OCI-LY1 (cell line): ENCODE measurements around the gene CELSR3.
A peak's percentile ranks its signal among the peaks of the same experiment; 100 is the strongest.

ENCODE experiments used
- H2AFZ ChIP-seq: fragments of 200-600 bp; sonication (generic), shearing (Covaris generic); 2 replicates; pipeline ENCODE4 v1.6.0; 2014; ENCODE audit warnings: antibody characterized with exemption, mild to moderate bottlenecking, low read length
- H3F3A ChIP-seq: fragments of 200-600 bp; sonication (generic), shearing (Covaris generic); 2 replicates; pipeline ENCODE4 v1.6.0; 2014; ENCODE audit warnings: mild to moderate bottlenecking, antibody characterized with exemption, low read length, moderate library complexity; ENCODE audit not compliant: insufficient read depth
- H3K27ac ChIP-seq: fragments of 200-600 bp; sonication (generic); 2 replicates; pipeline ENCODE4 v1.5.1; 2014; ENCODE audit warnings: low read length, mixed run types, mild to moderate bottlenecking, low read depth; ENCODE audit not compliant: poor library complexity, severe bottlenecking
- H3K27me3 ChIP-seq: fragments of 200-600 bp; sonication (generic); 2 replicates; pipeline ENCODE4 v1.6.0; 2014; ENCODE audit warnings: antibody characterized with exemption, mild to moderate bottlenecking, low read length, moderate library complexity; ENCODE audit not compliant: insufficient read depth
- H3K36me3 ChIP-seq: fragments of 200-600 bp; sonication (generic); 2 replicates; pipeline ENCODE4 v1.6.1; 2014; ENCODE audit warnings: mild to moderate bottlenecking, antibody characterized with exemption, low read length, moderate library complexity, mixed read lengths; ENCODE audit not compliant: insufficient read depth
- H3K4me1 ChIP-seq: fragments of 200-600 bp; sonication (generic); 2 replicates; pipeline ENCODE4 v1.5.1; 2014; ENCODE audit warnings: mild to moderate bottlenecking, low read length, moderate library complexity; ENCODE audit not compliant: insufficient read depth, severe bottlenecking
- H3K4me2 ChIP-seq: fragments of 200-600 bp; sonication (generic), shearing (Covaris generic); 2 replicates; pipeline ENCODE4 v1.6.1; 2014; ENCODE audit warnings: low read length
- H3K4me3 ChIP-seq: fragments of 200-600 bp; sonication (generic); 2 replicates; pipeline ENCODE4 v1.5.1; 2014; ENCODE audit warnings: low read length, low read depth, mild to moderate bottlenecking, mixed read lengths; ENCODE audit not compliant: poor library complexity, severe bottlenecking
- H3K79me2 ChIP-seq: fragments of 200-600 bp; shearing (Covaris generic); 2 replicates; pipeline ENCODE4 v1.6.1; 2016; ENCODE audit warnings: mixed run types, low read length, mixed read lengths; ENCODE audit not compliant: insufficient read depth
- H3K9ac ChIP-seq: fragments of 200-600 bp; sonication (generic), shearing (Covaris generic); 2 replicates; pipeline ENCODE4 v1.6.1; 2014; ENCODE audit warnings: mild to moderate bottlenecking, low read length, mixed read lengths
- H3K9me2 ChIP-seq: fragments of 200-600 bp; sonication (generic), shearing (Covaris generic); 2 replicates; pipeline ENCODE4 v1.6.1; 2014; ENCODE audit warnings: low read depth, mild to moderate bottlenecking, low read length, mixed read lengths
- H3K9me3 ChIP-seq: fragments of 200-600 bp; shearing (Covaris generic); 2 replicates; pipeline ENCODE4 v1.6.1; 2014; ENCODE audit warnings: low read length, mixed read lengths
- H4K20me1 ChIP-seq: fragments of 200-600 bp; sonication (generic), shearing (Covaris generic); 2 replicates; pipeline ENCODE4 v1.6.0; 2016; ENCODE audit warnings: mild to moderate bottlenecking, low read length; ENCODE audit not compliant: insufficient read depth
- EZH2 ChIP-seq: fragments of 200-600 bp; sonication (generic), shearing (Covaris generic); IDR thresholded peaks from 2 replicates; pipeline ENCODE4 v1.8.0; 2017; ENCODE audit warnings: borderline replicate concordance, mixed run types, mild to moderate bottlenecking, antibody characterized with exemption, low read length, moderate library complexity, mixed read lengths
- TF ChIP-seq, protein P1 (sequence below): fragments of 200-600 bp; sonication (generic), shearing (Covaris generic); IDR thresholded peaks from 2 replicates; pipeline ENCODE4 v1.5.1; 2017; ENCODE audit warnings: mild to moderate bottlenecking, antibody characterized with exemption, low read length, moderate library complexity, mixed read lengths

Gene CELSR3

GRCh38 chr3:48655606-48656005 lies 7.1 kb downstream of the CELSR3 start:
- Histone ChIP-seq H4K20me1 (no peaks in the 10 kb centered on the region), H3K9me2 (no peaks in the 10 kb centered on the region), H3K9me3 (no peaks in the 10 kb centered on the region), H3K27ac (peak overlapping the region; percentile 22), H3K36me3 (no peaks in the 10 kb centered on the region), H3K4me1 (peaks cover 16% of the 10 kb centered on the region), H3F3A (no peaks in the 10 kb centered on the region), H3K9ac (peak overlapping the region; percentile 56), H3K4me3 (peak overlapping the region; percentile 59), H3K27me3 (no peaks in the 10 kb centered on the region), H3K4me2 (peak overlapping the region; percentile 60), H3K79me2 (no peaks in the 10 kb centered on the region), H2AFZ (no peak overlapping the region)
- TF ChIP-seq EZH2, result no peak
- TF ChIP-seq, protein P1, sequence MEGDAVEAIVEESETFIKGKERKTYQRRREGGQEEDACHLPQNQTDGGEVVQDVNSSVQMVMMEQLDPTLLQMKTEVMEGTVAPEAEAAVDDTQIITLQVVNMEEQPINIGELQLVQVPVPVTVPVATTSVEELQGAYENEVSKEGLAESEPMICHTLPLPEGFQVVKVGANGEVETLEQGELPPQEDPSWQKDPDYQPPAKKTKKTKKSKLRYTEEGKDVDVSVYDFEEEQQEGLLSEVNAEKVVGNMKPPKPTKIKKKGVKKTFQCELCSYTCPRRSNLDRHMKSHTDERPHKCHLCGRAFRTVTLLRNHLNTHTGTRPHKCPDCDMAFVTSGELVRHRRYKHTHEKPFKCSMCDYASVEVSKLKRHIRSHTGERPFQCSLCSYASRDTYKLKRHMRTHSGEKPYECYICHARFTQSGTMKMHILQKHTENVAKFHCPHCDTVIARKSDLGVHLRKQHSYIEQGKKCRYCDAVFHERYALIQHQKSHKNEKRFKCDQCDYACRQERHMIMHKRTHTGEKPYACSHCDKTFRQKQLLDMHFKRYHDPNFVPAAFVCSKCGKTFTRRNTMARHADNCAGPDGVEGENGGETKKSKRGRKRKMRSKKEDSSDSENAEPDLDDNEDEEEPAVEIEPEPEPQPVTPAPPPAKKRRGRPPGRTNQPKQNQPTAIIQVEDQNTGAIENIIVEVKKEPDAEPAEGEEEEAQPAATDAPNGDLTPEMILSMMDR, result no peak

DNA sequence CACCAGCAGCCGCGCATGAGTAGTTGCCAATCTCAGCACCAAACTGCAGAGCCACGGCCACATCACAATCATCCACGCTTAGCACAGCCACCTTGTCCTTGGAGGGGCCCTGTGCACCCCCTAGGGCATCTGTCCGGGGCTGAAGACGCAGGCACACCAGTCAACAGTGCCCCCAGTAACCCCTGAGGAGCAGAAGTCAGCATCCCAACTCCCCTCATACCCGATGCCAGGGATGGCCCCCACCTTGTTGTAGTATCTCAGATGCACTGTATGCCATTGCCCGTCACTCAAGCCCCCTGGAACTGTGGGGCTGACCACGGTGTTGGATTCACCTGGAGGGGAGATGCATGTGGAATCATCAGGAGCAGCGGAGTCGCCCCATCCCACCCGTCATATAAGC lies 7.6 kb downstream of the CELSR3 start:
- Histone ChIP-seq H3K79me2 (no peaks in the 10 kb centered on the region), H3K27me3 (no peaks in the 10 kb centered on the region), H3K4me1 (peaks cover 16% of the 10 kb centered on the region), H2AFZ (no peak overlapping the region), H3K9me3 (no peaks in the 10 kb centered on the region), H3K4me3 (peak overlapping the region; percentile 59), H3K36me3 (no peaks in the 10 kb centered on the region), H4K20me1 (no peaks in the 10 kb centered on the region), H3K9me2 (no peaks in the 10 kb centered on the region), H3K27ac (peak overlapping the region; percentile 22), H3K9ac (peak overlapping the region; percentile 56; the same call in 1 of the 2 replicates), H3K4me2 (peak overlapping the region; percentile 60), H3F3A (no peaks in the 10 kb centered on the region)
- TF ChIP-seq EZH2, result no peak
- TF ChIP-seq, protein P1, result no peak

DNA sequence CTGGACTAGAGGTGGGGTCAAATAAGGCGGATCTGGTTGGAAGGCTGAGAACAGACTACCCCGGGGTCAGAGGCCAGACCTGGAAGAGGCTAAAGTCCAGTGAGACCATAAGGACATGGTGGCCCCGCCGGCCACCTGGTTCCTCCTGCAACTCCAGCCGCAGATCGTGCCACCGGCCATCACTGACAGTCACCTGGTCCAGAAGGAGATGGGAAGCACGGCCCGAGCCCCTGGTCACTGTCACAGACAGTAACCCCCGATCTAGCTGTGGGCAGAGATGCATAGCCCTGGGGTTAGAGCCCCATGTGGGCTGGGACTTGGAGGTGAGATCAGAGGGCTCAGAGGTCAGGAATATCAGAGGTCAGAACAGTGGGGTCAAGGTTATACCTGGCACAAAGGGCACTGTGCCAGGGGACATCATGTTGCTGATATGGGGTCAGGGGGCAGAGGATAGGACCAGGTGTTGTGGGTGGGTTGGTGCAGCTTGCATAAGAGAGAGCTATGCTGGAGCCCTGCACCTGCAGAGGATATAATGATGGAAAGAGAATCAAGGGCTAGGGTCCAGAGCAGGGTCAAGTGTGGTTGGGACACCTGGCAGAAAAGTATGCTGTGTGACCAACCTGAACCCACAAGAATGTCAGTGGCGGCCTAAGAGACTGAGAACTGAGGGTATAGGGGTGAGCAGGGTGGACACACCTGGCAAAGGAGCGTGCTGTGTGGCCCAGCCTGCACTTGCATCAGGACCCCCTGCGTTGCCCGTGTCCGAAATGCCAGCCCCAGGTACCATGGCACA lies 9.6 kb downstream of the CELSR3 start:
- H3K36me3 ChIP-seq, result no peaks in the 10 kb centered on the region
- no peaks in the 10 kb centered on the region for H3K27me3 ChIP-seq
- H3K9ac ChIP-seq, result no peak overlapping the region
- H3K27ac ChIP-seq, result no peak overlapping the region
- no peak overlapping the region for H2AFZ ChIP-seq
- H3K79me2 ChIP-seq, result no peaks in the 10 kb centered on the region
- peaks cover 16% of the 10 kb centered on the region for H3K4me1 ChIP-seq
- no peaks in the 10 kb centered on the region for H4K20me1 ChIP-seq
- no peak overlapping the region for H3K4me2 ChIP-seq
- no peaks in the 10 kb centered on the region for H3K9me2 ChIP-seq
- H3F3A ChIP-seq, result no peaks in the 10 kb centered on the region
- no peak overlapping the region for H3K4me3 ChIP-seq
- TF ChIP-seq EZH2, result no peak
- TF ChIP-seq, protein P1, result no peak
- no peaks in the 10 kb centered on the region for H3K9me3 ChIP-seq
